ENCODE data around the gene RIMBP2. TPM values are rescaled to one million over a fixed set of nuclear protein-coding genes. Genes with fewer than 3 reads are reported as not detected.

RIMBP2 gene
- total RNA-seq, 1 donor from 2014 or later, result not detected

DNA sequence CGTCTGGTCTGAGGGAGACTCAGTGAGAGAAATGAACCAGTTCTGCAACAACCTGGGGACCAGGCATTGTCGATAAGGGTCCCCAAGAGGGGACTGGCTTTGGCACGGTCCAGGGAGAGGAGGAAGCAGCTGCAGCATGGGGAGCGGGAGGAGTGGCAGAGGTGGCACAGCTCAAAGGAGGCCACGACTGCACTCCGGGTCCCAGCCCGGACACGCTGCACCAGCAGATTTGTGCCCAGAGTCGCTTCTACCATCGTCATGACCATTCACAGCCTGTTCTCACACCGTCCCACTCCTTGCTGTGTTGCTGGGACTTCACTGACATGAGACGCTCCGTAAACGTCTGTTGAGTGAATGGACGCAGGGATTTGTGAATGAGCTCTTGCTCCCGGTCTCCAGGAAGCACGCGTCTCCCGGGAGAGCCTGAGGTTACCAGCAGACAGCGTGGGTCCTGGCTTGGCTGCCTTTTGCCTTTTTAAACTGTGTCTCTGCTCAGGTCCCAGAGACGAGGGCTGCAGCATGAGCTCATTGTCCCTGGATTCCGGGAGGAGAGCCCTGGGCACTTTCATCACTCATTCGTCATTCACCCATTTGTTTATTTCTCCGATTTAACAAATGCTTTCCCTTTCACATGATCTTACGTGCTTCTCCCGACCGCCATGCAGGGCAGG, 241.4 kb downstream of the RIMBP2 start:
- Histone ChIP-seq H3K4me1 (no peaks in the 10 kb centered on the region), H3K27ac (replicated peaks) (no peak overlapping the region), H3K9me3 (replicated peaks) (no peaks in the 10 kb centered on the region), H3K36me3 (no peaks in the 10 kb centered on the region), H3K4me3 (no peak overlapping the region), H3K27me3 (ENCODE audit: low read depth) (peaks cover 86% of the 10 kb centered on the region)
- intact Hi-C loops (cut with micrococcal nuclease), result no loop called here
- DNase-seq, result no peak
- TF ChIP-seq CTCF (IDR thresholded peaks at IDR 0.05; ENCODE audit: borderline replicate concordance), result no peak

- H3K27me3 ChIP-seq (ENCODE audit: low read depth), result peaks cover 78% of the 10 kb centered on the region
- H3K9me3 ChIP-seq (replicated peaks), result peaks cover 7% of the 10 kb centered on the region
- H3K36me3 ChIP-seq, result no peaks in the 10 kb centered on the region
- TF ChIP-seq CTCF (IDR thresholded peaks at IDR 0.05; ENCODE audit: borderline replicate concordance), result no peak
- no peaks in the 10 kb centered on the region for H3K4me1 ChIP-seq
- H3K27ac ChIP-seq (replicated peaks), result no peak overlapping the region
- H3K4me3 ChIP-seq, result no peak overlapping the region
- intact Hi-C loops (cut with micrococcal nuclease), result no loop called here
- no peak for DNase-seq
Measured at GRCh38 chr12:130473266-130473665, 242.8 kb downstream of the RIMBP2 start.

- no peaks in the 10 kb centered on the region for H3K4me1 ChIP-seq
- H3K36me3 ChIP-seq, result no peaks in the 10 kb centered on the region
- peaks cover 80% of the 10 kb centered on the region for H3K27me3 ChIP-seq (ENCODE audit: low read depth)
- H3K4me3 ChIP-seq, result no peak overlapping the region
- no peak overlapping the region for H3K27ac ChIP-seq (replicated peaks)
- DNase-seq, result no peak
- peaks cover 25% of the 10 kb centered on the region for H3K9me3 ChIP-seq (replicated peaks)
- TF ChIP-seq CTCF (IDR thresholded peaks at IDR 0.05; ENCODE audit: borderline replicate concordance), result no peak
- intact Hi-C loops (cut with micrococcal nuclease), result no loop called here
Measured at GRCh38 chr12:130470969-130471368, 245.1 kb downstream of the RIMBP2 start.

DNA sequence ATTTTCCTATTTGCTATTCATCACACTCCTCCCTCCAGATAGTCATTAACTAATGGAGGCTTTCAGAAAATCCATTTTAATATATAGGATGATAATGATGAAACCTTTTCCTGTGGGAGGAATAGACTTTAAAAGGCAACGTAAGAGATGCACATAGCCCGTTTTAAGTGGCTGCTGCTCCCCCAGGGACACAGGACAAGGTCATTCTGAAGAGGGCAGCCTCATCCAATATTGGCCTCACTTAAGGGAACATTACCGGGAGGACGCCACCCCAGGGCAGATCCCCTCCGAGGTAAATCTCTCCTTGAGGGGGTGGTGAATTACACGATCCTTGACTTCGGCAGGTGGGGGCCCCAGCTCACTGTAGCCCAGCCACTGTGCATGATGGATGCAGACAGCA, 246.5 kb downstream of the RIMBP2 start:
- Histone ChIP-seq H3K36me3 (no peaks in the 10 kb centered on the region), H3K27ac (replicated peaks) (no peak overlapping the region), H3K4me1 (no peaks in the 10 kb centered on the region), H3K9me3 (replicated peaks) (peaks cover 25% of the 10 kb centered on the region), H3K27me3 (ENCODE audit: low read depth) (peaks cover 80% of the 10 kb centered on the region), H3K4me3 (no peak overlapping the region)
- no peak for DNase-seq
- TF ChIP-seq CTCF (IDR thresholded peaks at IDR 0.05; ENCODE audit: borderline replicate concordance), result no peak
- intact Hi-C loops (cut with micrococcal nuclease), result no loop called here

GRCh38 chr12:130468700-130469245, 247.3 kb downstream of the RIMBP2 start:
- no peaks in the 10 kb centered on the region for H3K4me1 ChIP-seq
- intact Hi-C loops (cut with micrococcal nuclease), result no loop called here
- DNase-seq, result no peak
- peaks cover 25% of the 10 kb centered on the region for H3K9me3 ChIP-seq (replicated peaks)
- H3K27me3 ChIP-seq (ENCODE audit: low read depth), result peaks cover 73% of the 10 kb centered on the region
- TF ChIP-seq CTCF (IDR thresholded peaks at IDR 0.05; ENCODE audit: borderline replicate concordance), result no peak
- no peaks in the 10 kb centered on the region for H3K36me3 ChIP-seq
- H3K4me3 ChIP-seq, result no peak overlapping the region
- no peak overlapping the region for H3K27ac ChIP-seq (replicated peaks)

Data from left ventricle myocardium inferior (tissue), 1 donor.